PC-9 (cell line): Measurements from ENCODE around the gene CMTM3.

Experiments
- EZH2 ChIP-seq: fragments of 200-600 bp; sonication (generic); IDR thresholded peaks from 2 replicates; pipeline ENCODE4 v1.8.0; 2017; ENCODE audit warnings: antibody characterized with exemption, low read depth
- TF ChIP-seq, protein P1 (sequence below): fragments of 200-600 bp; sonication (generic); conservative IDR thresholded peaks from 2 replicates; pipeline ENCODE4 v1.6.1; 2017; ENCODE audit warnings: mixed run types, antibody characterized with exemption, mild to moderate bottlenecking, moderate library complexity

DNA sequence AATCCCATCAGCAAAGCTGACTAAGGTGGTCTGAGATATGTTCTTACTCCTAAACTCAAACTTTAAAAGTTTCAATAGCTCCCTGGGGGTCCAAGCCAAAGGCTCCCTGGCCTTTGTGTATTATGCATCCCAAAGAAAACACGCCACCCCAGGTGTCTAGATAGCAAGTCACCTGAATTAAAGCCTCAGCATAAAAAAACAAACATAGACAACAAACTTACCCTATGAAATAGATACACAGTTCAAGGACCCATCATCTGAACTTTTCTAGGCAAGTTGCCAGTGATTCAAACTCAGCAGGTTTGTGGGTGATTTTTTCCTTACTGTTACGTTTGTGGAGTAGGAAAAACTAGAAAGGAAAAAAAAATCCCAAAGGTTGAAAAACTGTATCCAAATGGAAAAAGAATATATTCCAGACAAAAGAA, 12.5 kb downstream of the CMTM3 start:
- TF ChIP-seq, protein P1, sequence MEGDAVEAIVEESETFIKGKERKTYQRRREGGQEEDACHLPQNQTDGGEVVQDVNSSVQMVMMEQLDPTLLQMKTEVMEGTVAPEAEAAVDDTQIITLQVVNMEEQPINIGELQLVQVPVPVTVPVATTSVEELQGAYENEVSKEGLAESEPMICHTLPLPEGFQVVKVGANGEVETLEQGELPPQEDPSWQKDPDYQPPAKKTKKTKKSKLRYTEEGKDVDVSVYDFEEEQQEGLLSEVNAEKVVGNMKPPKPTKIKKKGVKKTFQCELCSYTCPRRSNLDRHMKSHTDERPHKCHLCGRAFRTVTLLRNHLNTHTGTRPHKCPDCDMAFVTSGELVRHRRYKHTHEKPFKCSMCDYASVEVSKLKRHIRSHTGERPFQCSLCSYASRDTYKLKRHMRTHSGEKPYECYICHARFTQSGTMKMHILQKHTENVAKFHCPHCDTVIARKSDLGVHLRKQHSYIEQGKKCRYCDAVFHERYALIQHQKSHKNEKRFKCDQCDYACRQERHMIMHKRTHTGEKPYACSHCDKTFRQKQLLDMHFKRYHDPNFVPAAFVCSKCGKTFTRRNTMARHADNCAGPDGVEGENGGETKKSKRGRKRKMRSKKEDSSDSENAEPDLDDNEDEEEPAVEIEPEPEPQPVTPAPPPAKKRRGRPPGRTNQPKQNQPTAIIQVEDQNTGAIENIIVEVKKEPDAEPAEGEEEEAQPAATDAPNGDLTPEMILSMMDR: no peak
- no peak for TF ChIP-seq EZH2
